GM12878 (cell line): ENCODE data around the gene CCDC15. TPM values are rescaled to one million over a fixed set of nuclear protein-coding genes. Genes with fewer than 3 reads are reported as not detected.

Source experiments
- ATAC-seq: fragments of 200-7000 bp; cut with Tn5 transposase; 3 replicates; pipeline ENCODE4 v1.9.1; 2020; ENCODE audit warnings: mild to moderate bottlenecking, moderate library complexity
- BruUV-seq: library from RNA; stranded (reverse); fragments of 400-500 nt; replicated peaks from 2 replicates; lab custom pipeline; 2021; lab: Mats Ljungman, UMichigan
- CTCF ChIA-PET: fragments of 300-600 bp; sonication (Branson Sonifier 250); formaldehyde crosslinking; extraction: SDS; loops from one replicate; lab custom pipeline; 2021; ENCODE audit warnings: inconsistent platforms; lab: Yijun Ruan, JAX
- POLR2A ChIA-PET: fragments of 350-600 bp; formaldehyde crosslinking; extraction: SDS; loops from one replicate; lab custom pipeline; 2021; ENCODE audit warnings: inconsistent platforms; lab: Charles Lee
- RAD21 ChIA-PET: fragments of 300-600 bp; sonication (Branson Sonifier 250); formaldehyde crosslinking; loops from one replicate; lab custom pipeline; 2023; ENCODE audit warnings: antibody characterized with exemption; ENCODE audit not compliant: unreplicated experiment; lab: Charles Lee
- SMC1A ChIA-PET: fragments of 300-600 bp; sonication (Branson Sonifier 250); formaldehyde crosslinking; loops from one replicate; lab custom pipeline; 2023; ENCODE audit not compliant: unreplicated experiment, uncharacterized antibody; lab: Charles Lee
- DNase-seq: peaks from one replicate; pipeline ENCODE4 v3.0.0-alpha.2; 2011; ENCODE audit warnings: low read depth, low spot score
- FAIRE-seq: peaks from 3 replicates; lab custom pipeline; 2011; peaks lifted over from hg19 to GRCh38; lab: Jason Lieb, UNC
- H2AFZ ChIP-seq: 2 replicates; pipeline ENCODE4 v1.6.0; 2011; ENCODE audit warnings: low read depth, low read length, control low read depth; ENCODE audit not compliant: control insufficient read depth
- H3K27ac ChIP-seq: 2 replicates; pipeline ENCODE4 v1.5.1; 2011; ENCODE audit warnings: control low read depth; ENCODE audit not compliant: control insufficient read depth, insufficient read depth
- H3K27me3 ChIP-seq, 2 experiments: replicated peaks in 1 of 2; 2 replicates each; pipeline versions ENCODE4 v1.6.0 to v1.6.1; 2011; ENCODE audit warnings: low read length in 1 of 2; ENCODE audit not compliant: control insufficient read depth in 2 of 2, insufficient read depth in 2 of 2
- H3K36me3 ChIP-seq, 2 experiments: 2 replicates each; pipeline ENCODE4 v1.5.1; 2011; ENCODE audit warnings: low read length in 1 of 2; ENCODE audit not compliant: control insufficient read depth in 2 of 2, insufficient read depth in 2 of 2
- H3K4me1 ChIP-seq: 2 replicates; pipeline ENCODE4 v1.6.1; 2011; ENCODE audit warnings: mild to moderate bottlenecking, low read length, moderate library complexity, mixed read lengths; ENCODE audit not compliant: control insufficient read depth, insufficient read depth
- H3K4me2 ChIP-seq: 2 replicates; pipeline ENCODE4 v1.6.0; 2011; ENCODE audit warnings: control low read depth; ENCODE audit not compliant: control insufficient read depth, insufficient read depth
- H3K4me3 ChIP-seq: fragments of 200-600 bp; sonication (generic); 2 replicates; pipeline ENCODE4 v1.5.1; 2016
- H3K79me2 ChIP-seq: 2 replicates; pipeline ENCODE4 v1.6.0; 2011; ENCODE audit warnings: low read length; ENCODE audit not compliant: control insufficient read depth, insufficient read depth
- H3K9ac ChIP-seq: 2 replicates; pipeline ENCODE4 v1.8.0; 2011; ENCODE audit warnings: low read length, control low read depth, mixed read lengths; ENCODE audit not compliant: control insufficient read depth, insufficient read depth
- H3K9me3 ChIP-seq: replicated peaks from 3 replicates; pipeline ENCODE4 v1.5.1; 2011; ENCODE audit warnings: mild to moderate bottlenecking, low read length; ENCODE audit not compliant: control insufficient read depth, insufficient read depth
- H4K20me1 ChIP-seq: 2 replicates; pipeline ENCODE4 v1.6.0; 2011; ENCODE audit not compliant: control insufficient read depth, insufficient read depth
- ASH2L ChIP-seq: fragments of 300-600, 200-600 bp; sonication (generic); IDR thresholded peaks from 2 replicates; pipeline ENCODE4 v1.6.1; 2017; ENCODE audit warnings: low read depth, mild to moderate bottlenecking, borderline replicate concordance
- CREM ChIP-seq: IDR thresholded peaks from 2 replicates; pipeline ENCODE4 v1.6.1; 2014; ENCODE audit warnings: antibody characterized with exemption, low read depth
- GABPA ChIP-seq: IDR thresholded peaks from 2 replicates; pipeline ENCODE4 v1.6.1; 2014; ENCODE audit warnings: antibody characterized with exemption, low read depth, mild to moderate bottlenecking, inconsistent platforms
- KDM1A ChIP-seq: fragments of 200-600 bp; sonication (generic); IDR thresholded peaks from 2 replicates; pipeline ENCODE4 v1.6.1; 2016; ENCODE audit warnings: borderline replicate concordance
- MEF2B ChIP-seq: fragments of 450-650 bp; IDR thresholded peaks from 2 replicates; pipeline ENCODE4 v1.6.1; 2018; ENCODE audit warnings: mild to moderate bottlenecking, moderate library complexity; ENCODE audit not compliant: partially characterized antibody, poor library complexity, severe bottlenecking
- MLLT1 ChIP-seq: fragments of 450-650 bp; IDR thresholded peaks from 2 replicates; pipeline ENCODE4 v1.6.1; 2016; ENCODE audit warnings: mild to moderate bottlenecking
- NFYB ChIP-seq: IDR thresholded peaks from 2 replicates; pipeline ENCODE4 v1.6.1; 2011; ENCODE audit warnings: low read depth, mild to moderate bottlenecking, low read length, improper control_type of control experiment, moderate library complexity; ENCODE audit not compliant: insufficient read depth
- PBX3 ChIP-seq: IDR thresholded peaks from 2 replicates; pipeline ENCODE4 v1.6.1; 2011; ENCODE audit warnings: mild to moderate bottlenecking, low read depth, low read length, moderate library complexity; ENCODE audit not compliant: insufficient replicate concordance
- RAD21 ChIP-seq: IDR thresholded peaks from 2 replicates; pipeline ENCODE4 v1.6.1; 2011; ENCODE audit warnings: mild to moderate bottlenecking, low read depth, low read length, moderate library complexity; ENCODE audit not compliant: insufficient read depth
- RBBP5 ChIP-seq: fragments of 200-600 bp; sonication (generic); conservative IDR thresholded peaks from 2 replicates; pipeline ENCODE4 v1.6.1; 2016
- SMC3 ChIP-seq: IDR thresholded peaks from 2 replicates; pipeline ENCODE4 v1.6.1; 2011; ENCODE audit warnings: low read length, improper control_type of control experiment, borderline replicate concordance
- STAT1 ChIP-seq: fragments of 450-650 bp; conservative IDR thresholded peaks from 2 replicates; pipeline ENCODE4 v1.6.1; 2014; ENCODE audit warnings: antibody characterized with exemption, mild to moderate bottlenecking
- whole genome bisulfite sequencing: methylation state at CpG from one replicate; pipeline ENCODE4 v1.1.6; 2016; ENCODE audit warnings: low lambda C conversion rate; ENCODE audit not compliant: insufficient replicate concordance, insufficient coverage; ENCODE audit errors: missing lambda C conversion rate; 5-methylcytosine and 5-hydroxymethylcytosine counted together
- in situ Hi-C: fragments of 300-500 bp; cut with MboI; formaldehyde crosslinking; loops from 9 replicates; pipeline ENCODE4 v1.14.3; 2018; ENCODE audit warnings: mixed read lengths
- intact Hi-C: fragments of 100-400 bp; cut with micrococcal nuclease; formaldehyde crosslinking; loops from one replicate; pipeline ENCODE4 v1.14.2; 2022; ENCODE audit not compliant: unreplicated experiment
- polyA plus RNA-seq, 11 experiments: library from polyadenylated mRNA; depleted of rRNA in 4 of 11; unstranded in 6 of 11; stranded (reverse) in 5 of 11; fragments of >200 nt; fragmentation: Nextera tagmentation in 4 of 11; fragmentation: Illumina TruSeq in 1 of 11; extraction: Ambion mirVana in 4 of 11; extraction: Trizol in 1 of 11; gene quantifications; 1 replicate in 1 of 11; 2 replicates in 10 of 11; pipeline versions ENCODE4 v1.2.1 to v1.2.3, GENCODE V29; 2011 to 2016; ENCODE audit warnings: inconsistent platforms in 2 of 11, missing spikeins in 2 of 11, low read depth in 1 of 11
- total RNA-seq, 4 experiments: library from RNA; depleted of rRNA in 3 of 4; stranded (reverse); fragments of >200 nt in 3 of 4; fragmentation: Illumina TruSeq in 1 of 4; extraction: Trizol in 1 of 4; gene quantifications; 2 replicates each; pipeline versions ENCODE4 v1.2.1 to v1.2.3, GENCODE V29; 2013 to 2021

CCDC15 gene
- total and polyA plus RNA-seq, 10 of the 15 experiments (the other 5 are each of a cell fraction or from before 2014, with no cell fraction given) = 2.0 to 5.3 (median 3.3) TPM

- H4K20me1 ChIP-seq = no peaks in the 10 kb centered on the region
- no peak overlapping the region for H2AFZ ChIP-seq
- H3K79me2 ChIP-seq = no peaks in the 10 kb centered on the region
- no peak for DNase-seq
- 69% methylated on average over 20 of the region's 20 CpGs for WGBS
- peaks cover 0 to 2% of the 10 kb centered on the region in 2 experiments; a peak in 1 of 4 replicates for H3K36me3 ChIP-seq
- no peak overlapping the region for H3K4me3 ChIP-seq
- POLR2A ChIA-PET = no interaction called here
- RAD21 ChIA-PET = no interaction called here
- TF ChIP-seq CREM (no peak), RAD21 (no peak), MEF2B (no peak), GABPA (no peak), SMC3 (no peak), RBBP5 (no peak), NFYB (no peak), STAT1 (no peak), KDM1A (no peak), MLLT1 (no peak), PBX3 (no peak), ASH2L (no peak)
- TF ChIP-seq, all 136 proteins: peak for 0
- H3K4me1 ChIP-seq = no peaks in the 10 kb centered on the region
- no peak overlapping the region for H3K4me2 ChIP-seq
- no peak for FAIRE-seq
- ChIA-PET CTCF (interaction anchor here (1.3 to 7.4 kb wide), 2 partner anchors 13 to 56 kb away, joined by 3 to 100 read pairs; no protein-coding TSS in a partner anchor), SMC1A (interaction anchor here (0.9 kb wide), 1 partner anchor 26 kb away, joined by 3 read pairs; the partner anchor contains the start of gene TMEM218)
- H3K9me3 ChIP-seq = no peaks in the 10 kb centered on the region
- in situ Hi-C loops = no loop called here
- no peak overlapping the region for H3K9ac ChIP-seq
- H3K27me3 ChIP-seq = no peaks in the 10 kb centered on the region
- H3K27ac ChIP-seq = no peak overlapping the region
- intact Hi-C loops = no loop called here
- BruUV-seq = no TSS peak
- ATAC-seq = peak; percentile 28; the same call in 1 of the 3 replicates
Observed at GRCh38 chr11:125085301-125086081, 131.5 kb downstream of the CCDC15 start.
